Nephron (organoid): ENCODE data around the gene C1QL2.

Source experiments
- H3K27ac Mint-ChIP-seq, 3 experiments: 2 replicates each; pipeline ENCODE4 v1.8.0; 2020; ENCODE audit warnings: mixed read lengths in 3 of 3, mild to moderate bottlenecking in 2 of 3, moderate library complexity in 1 of 3
- H3K27me3 Mint-ChIP-seq: 2 replicates; pipeline ENCODE4 v1.8.0; 2021; ENCODE audit warnings: low read depth, mild to moderate bottlenecking, moderate library complexity, mixed read lengths
- H3K36me3 Mint-ChIP-seq: 2 replicates; pipeline ENCODE4 v1.8.0; 2020; ENCODE audit warnings: low read depth, mixed read lengths
- H3K4me1 Mint-ChIP-seq: 2 replicates; pipeline ENCODE4 v1.8.0; 2020; ENCODE audit warnings: mixed read lengths
- H3K4me3 Mint-ChIP-seq, 3 experiments: 2 replicates each; pipeline ENCODE4 v1.8.0; 2020; ENCODE audit warnings: mild to moderate bottlenecking in 3 of 3, mixed read lengths in 3 of 3, moderate library complexity in 2 of 3
- H3K9me3 Mint-ChIP-seq: 2 replicates; pipeline ENCODE4 v1.8.0; 2020; ENCODE audit warnings: mixed read lengths
- CTCF ChIP-seq, 3 experiments: fragments of 200-600 bp; sonication (generic); IDR thresholded peaks; one replicate each; pipeline ENCODE4 v1.5.0; 2021; ENCODE audit warnings: antibody characterized with exemption in 3 of 3; ENCODE audit not compliant: unreplicated experiment in 3 of 3

C1QL2 gene

GRCh38 chr2:119184512-119184911 is 26.0 kb upstream of the C1QL2 start:
- no peaks in the 10 kb centered on the region for H3K36me3 Mint-ChIP-seq
- no peak for TF ChIP-seq CTCF (IDR thresholded peaks at IDR 0.05; ENCODE audit: unreplicated experiment in 3 of 3)
- H3K27ac Mint-ChIP-seq: no peak overlapping the region
- H3K4me3 Mint-ChIP-seq: no peak overlapping the region
- no peaks in the 10 kb centered on the region for H3K9me3 Mint-ChIP-seq
- H3K4me1 Mint-ChIP-seq: peaks cover 5% of the 10 kb centered on the region
- H3K27me3 Mint-ChIP-seq: peaks cover 20% of the 10 kb centered on the region

- Mint-ChIP-seq H3K4me1 (peaks cover 5% of the 10 kb centered on the region), H3K27ac (no peak overlapping the region), H3K36me3 (no peaks in the 10 kb centered on the region), H3K4me3 (no peak overlapping the region), H3K27me3 (peaks cover 32% of the 10 kb centered on the region), H3K9me3 (no peaks in the 10 kb centered on the region)
- TF ChIP-seq CTCF (IDR thresholded peaks at IDR 0.05; ENCODE audit: unreplicated experiment in 3 of 3): no peak
Observed at GRCh38 chr2:119181791-119182445, 23.4 kb upstream of the C1QL2 start.

- peaks cover 31% of the 10 kb centered on the region for H3K27me3 Mint-ChIP-seq
- no peak overlapping the region for H3K27ac Mint-ChIP-seq
Observed at GRCh38 chr2:119181391-119181790, 22.8 kb upstream of the C1QL2 start.

GRCh38 chr2:119180892-119181291 is 22.3 kb upstream of the C1QL2 start:
- Mint-ChIP-seq H3K27ac (no peak overlapping the region), H3K36me3 (no peaks in the 10 kb centered on the region), H3K27me3 (peaks cover 30% of the 10 kb centered on the region), H3K9me3 (no peaks in the 10 kb centered on the region), H3K4me1 (peaks cover 5% of the 10 kb centered on the region), H3K4me3 (no peak overlapping the region)
- no peak for TF ChIP-seq CTCF (IDR thresholded peaks at IDR 0.05; ENCODE audit: unreplicated experiment in 3 of 3)

More at GRCh38 chr2:119181391-119181790, 22.8 kb upstream of the C1QL2 start:
- no peak for TF ChIP-seq CTCF (IDR thresholded peaks at IDR 0.05; ENCODE audit: unreplicated experiment in 3 of 3)
- Mint-ChIP-seq H3K4me3 (no peak overlapping the region), H3K36me3 (no peaks in the 10 kb centered on the region), H3K4me1 (peaks cover 5% of the 10 kb centered on the region), H3K9me3 (no peaks in the 10 kb centered on the region)

GRCh38 chr2:119179991-119180390 is 21.4 kb upstream of the C1QL2 start:
- Mint-ChIP-seq H3K9me3 (no peaks in the 10 kb centered on the region), H3K27ac (no peak overlapping the region), H3K4me1 (peaks cover 5% of the 10 kb centered on the region), H3K36me3 (no peaks in the 10 kb centered on the region), H3K27me3 (peaks cover 26% of the 10 kb centered on the region), H3K4me3 (no peak overlapping the region)
- TF ChIP-seq CTCF (IDR thresholded peaks at IDR 0.05; ENCODE audit: unreplicated experiment in 3 of 3): no peak

- TF ChIP-seq CTCF (IDR thresholded peaks at IDR 0.05; ENCODE audit: unreplicated experiment in 3 of 3): no peak
- H3K27me3 Mint-ChIP-seq: peaks cover 28% of the 10 kb centered on the region
- H3K27ac Mint-ChIP-seq: no peak overlapping the region
Observed at GRCh38 chr2:119179202-119179601, 20.7 kb upstream of the C1QL2 start.

More at GRCh38 chr2:119179202-119179601, 20.7 kb upstream of the C1QL2 start:
- no peak overlapping the region for H3K4me3 Mint-ChIP-seq
- H3K36me3 Mint-ChIP-seq: no peaks in the 10 kb centered on the region
- no peaks in the 10 kb centered on the region for H3K9me3 Mint-ChIP-seq
- peaks cover 5% of the 10 kb centered on the region for H3K4me1 Mint-ChIP-seq
